ENCODE data around the gene STRBP. TPM values are rescaled to one million over a fixed set of nuclear protein-coding genes. Genes with fewer than 3 reads are reported as not detected.
"Not testable (repeated sequence)": the region's sequence is repeated elsewhere in the genome, so short reads cannot be mapped to it uniquely, and the experiment has no call there.

The STRBP gene
- total RNA-seq, 1 donor from 2014 or later: 45.4 TPM

- TF ChIP-seq CTCF (IDR thresholded peaks at IDR 0.05; ENCODE audit: unreplicated experiment): no peak
- DNase-seq (ENCODE audit: low spot score): no peak
- peaks cover 4% of the 10 kb centered on the region for H3K4me1 Mint-ChIP-seq (ENCODE audit: unreplicated experiment)
- H3K4me3 Mint-ChIP-seq (ENCODE audit: unreplicated experiment): no peak overlapping the region
- no peaks in the 10 kb centered on the region for H3K9me3 Mint-ChIP-seq (ENCODE audit: unreplicated experiment)
- H3K27ac Mint-ChIP-seq (ENCODE audit: unreplicated experiment): no peak overlapping the region
- peaks cover 2% of the 10 kb centered on the region for H3K27me3 Mint-ChIP-seq (ENCODE audit: unreplicated experiment)
- no peaks in the 10 kb centered on the region for H3K36me3 Mint-ChIP-seq (ENCODE audit: low read depth, unreplicated experiment)
Observed at GRCh38 chr9:123196124-123196523, 72.3 kb downstream of the STRBP start.

GRCh38 chr9:123194023-123194422, 74.4 kb downstream of the STRBP start:
- Mint-ChIP-seq H3K4me1 (ENCODE audit: unreplicated experiment) (no peaks in the 10 kb centered on the region), H3K27ac (ENCODE audit: unreplicated experiment) (no peak overlapping the region), H3K9me3 (ENCODE audit: unreplicated experiment) (no peaks in the 10 kb centered on the region), H3K36me3 (ENCODE audit: low read depth, unreplicated experiment) (peaks cover 2% of the 10 kb centered on the region), H3K27me3 (ENCODE audit: unreplicated experiment) (no peaks in the 10 kb centered on the region), H3K4me3 (ENCODE audit: unreplicated experiment) (no peak overlapping the region)
- TF ChIP-seq CTCF (IDR thresholded peaks at IDR 0.05; ENCODE audit: unreplicated experiment): no peak
- no peak for DNase-seq (ENCODE audit: low spot score)

- no peak for DNase-seq (ENCODE audit: low spot score)
- Mint-ChIP-seq H3K36me3 (ENCODE audit: low read depth, unreplicated experiment) (peaks cover 2% of the 10 kb centered on the region), H3K27ac (ENCODE audit: unreplicated experiment) (no peak overlapping the region), H3K27me3 (ENCODE audit: unreplicated experiment) (no peaks in the 10 kb centered on the region), H3K9me3 (ENCODE audit: unreplicated experiment) (no peaks in the 10 kb centered on the region), H3K4me1 (ENCODE audit: unreplicated experiment) (no peaks in the 10 kb centered on the region), H3K4me3 (ENCODE audit: unreplicated experiment) (no peak overlapping the region)
- no peak for TF ChIP-seq CTCF (IDR thresholded peaks at IDR 0.05; ENCODE audit: unreplicated experiment)
Observed at GRCh38 chr9:123191680-123192079, 76.7 kb downstream of the STRBP start.

- Mint-ChIP-seq H3K36me3 (ENCODE audit: low read depth, unreplicated experiment) (peaks cover 2% of the 10 kb centered on the region), H3K9me3 (ENCODE audit: unreplicated experiment) (no peaks in the 10 kb centered on the region), H3K27ac (ENCODE audit: unreplicated experiment) (no peak overlapping the region), H3K4me3 (ENCODE audit: unreplicated experiment) (no peak overlapping the region), H3K4me1 (ENCODE audit: unreplicated experiment) (no peaks in the 10 kb centered on the region), H3K27me3 (ENCODE audit: unreplicated experiment) (no peaks in the 10 kb centered on the region)
- DNase-seq (ENCODE audit: low spot score): no peak
- TF ChIP-seq CTCF (IDR thresholded peaks at IDR 0.05; ENCODE audit: unreplicated experiment): no peak
Observed at GRCh38 chr9:123191260-123191659, 77.1 kb downstream of the STRBP start.

- no peaks in the 10 kb centered on the region for H3K27me3 Mint-ChIP-seq (ENCODE audit: unreplicated experiment)
- no peak for DNase-seq (ENCODE audit: low spot score)
- H3K4me1 Mint-ChIP-seq (ENCODE audit: unreplicated experiment): no peaks in the 10 kb centered on the region
- H3K4me3 Mint-ChIP-seq (ENCODE audit: unreplicated experiment): no peak overlapping the region
- peaks cover 2% of the 10 kb centered on the region for H3K36me3 Mint-ChIP-seq (ENCODE audit: low read depth, unreplicated experiment)
- H3K9me3 Mint-ChIP-seq (ENCODE audit: unreplicated experiment): no peaks in the 10 kb centered on the region
- TF ChIP-seq CTCF (IDR thresholded peaks at IDR 0.05; ENCODE audit: unreplicated experiment): no peak
- H3K27ac Mint-ChIP-seq (ENCODE audit: unreplicated experiment): no peak overlapping the region
Observed at GRCh38 chr9:123187131-123187530, 81.3 kb downstream of the STRBP start.

GRCh38 chr9:123186029-123186428, 82.4 kb downstream of the STRBP start:
- H3K27me3 Mint-ChIP-seq (ENCODE audit: unreplicated experiment); H3K4me1 Mint-ChIP-seq (ENCODE audit: unreplicated experiment); DNase-seq (ENCODE audit: low spot score); H3K9me3 Mint-ChIP-seq (ENCODE audit: unreplicated experiment); H3K36me3 Mint-ChIP-seq (ENCODE audit: low read depth, unreplicated experiment); H3K27ac Mint-ChIP-seq (ENCODE audit: unreplicated experiment); H3K4me3 Mint-ChIP-seq (ENCODE audit: unreplicated experiment): not testable (repeated sequence)
